HTR-8/SVneo (cell line): Measurements from ENCODE around the gene HES3.

ENCODE experiments used
- DNase-seq: peaks from one replicate; pipeline ENCODE4 v3.0.0; 2011; ENCODE audit warnings: low spot score, mixed read lengths; ENCODE audit not compliant: insufficient read length
- FAIRE-seq: peaks from 2 replicates; lab custom pipeline; 2011; peaks lifted over from hg19 to GRCh38; lab: Jason Lieb, UNC

Gene HES3

GRCh38 chr1:6243993-6244392, at the start of gene HES3:
Gene HES3 (plus strand): TSS chr1:6244179. CDS start chr1:6244366, 187 bp downstream.
- FAIRE-seq (no peak), DNase-seq (no peak)

GRCh38 chr1:6197746-6198427, 46.1 kb upstream of the HES3 start:
- FAIRE-seq (no peak), DNase-seq (no peak)

- FAIRE-seq (no peak), DNase-seq (no peak)
These were observed 45.2 kb upstream of the HES3 start for GRCh38 chr1:6198646-6199297.

- peak; percentile 85 for DNase-seq
- FAIRE-seq = peak; percentile 65
These were observed 44.4 kb upstream of the HES3 start, which contains the start of gene RPL22 for GRCh38 chr1:6199298-6200187. Gene RPL22 (minus strand): TSS chr1:6199595. CDS start chr1:6199573, 22 bp downstream.

- FAIRE-seq = no peak
These were observed 43.7 kb upstream of the HES3 start for GRCh38 chr1:6200188-6200809.

GRCh38 chr1:6202256-6202655, 41.7 kb upstream of the HES3 start:
- DNase-seq = no peak
- no peak for FAIRE-seq

More at GRCh38 chr1:6200188-6200809, 43.7 kb upstream of the HES3 start:
- DNase-seq = no peak

- DNase-seq (peak; percentile 85), FAIRE-seq (peak; percentile 78)
These were observed 38.0 kb upstream of the HES3 start, which contains the start of gene RNF207 for GRCh38 chr1:6205849-6206519. Gene RNF207 (plus strand): TSS chr1:6206119. CDS start chr1:6206536, 417 bp downstream.

GRCh38 chr1:6206520-6206855, 37.5 kb upstream of the HES3 start:
- DNase-seq = no peak
- no peak for FAIRE-seq

- FAIRE-seq (no peak), DNase-seq (no peak)
These were observed 36.7 kb upstream of the HES3 start for GRCh38 chr1:6207075-6207885.

- FAIRE-seq (no peak), DNase-seq (no peak)
These were observed 36.1 kb upstream of the HES3 start for GRCh38 chr1:6207921-6208320.

- FAIRE-seq (no peak), DNase-seq (no peak)
These were observed 35.0 kb upstream of the HES3 start for GRCh38 chr1:6208723-6209660.

GRCh38 chr1:6209661-6210580, 34.1 kb upstream of the HES3 start:
- FAIRE-seq = no peak
- no peak for DNase-seq

- DNase-seq = no peak
- no peak for FAIRE-seq
These were observed 33.2 kb upstream of the HES3 start for GRCh38 chr1:6210591-6211355.

GRCh38 chr1:6211731-6212130, 32.2 kb upstream of the HES3 start:
- DNase-seq = no peak
- FAIRE-seq = no peak

GRCh38 chr1:6212193-6212959, 31.6 kb upstream of the HES3 start:
- FAIRE-seq = no peak

More at GRCh38 chr1:6212193-6212959, 31.6 kb upstream of the HES3 start:
- no peak for DNase-seq
